BE2C (cell line): ENCODE data around the gene VRK3.
"Not testable (repeated sequence)": the region's sequence is repeated elsewhere in the genome, so short reads cannot be mapped to it uniquely, and the experiment has no call there.

ENCODE experiments used
- DNase-seq: peaks from one replicate; pipeline ENCODE4 v3.0.0-alpha.2; 2020
- H3K27me3 ChIP-seq: fragments of 250-450 bp; sonication (Bioruptor Pico); 2 replicates; pipeline ENCODE4 v1.5.1; 2020; ENCODE audit warnings: mild to moderate bottlenecking
- H3K36me3 ChIP-seq: fragments of 250-450 bp; sonication (Bioruptor Pico); 2 replicates; pipeline ENCODE4 v1.5.1; 2020; ENCODE audit warnings: mild to moderate bottlenecking
- H3K4me1 ChIP-seq: fragments of 250-450 bp; sonication (Bioruptor Pico); 2 replicates; pipeline ENCODE4 v1.5.1; 2020
- H3K4me3 ChIP-seq: 2 replicates; pipeline ENCODE4 v1.5.1; 2011; ENCODE audit warnings: low read depth, low read length
- H3K9me3 ChIP-seq: fragments of 250-450 bp; sonication (Bioruptor Pico); 2 replicates; pipeline ENCODE4 v1.5.1; 2020
- CTCF ChIP-seq: IDR thresholded peaks from 2 replicates; pipeline ENCODE4 v1.5.1; 2012; ENCODE audit warnings: mild to moderate bottlenecking, low read depth, low read length

Gene VRK3

GRCh38 chr19:49972841-49973240 is 52.3 kb downstream of the VRK3 start:
- Histone ChIP-seq H3K9me3 (no peaks in the 10 kb centered on the region), H3K4me3 (no peak overlapping the region), H3K4me1 (no peaks in the 10 kb centered on the region), H3K27me3 (peaks cover 6% of the 10 kb centered on the region), H3K36me3 (no peaks in the 10 kb centered on the region)
- no peak for DNase-seq
- TF ChIP-seq CTCF, result no peak

GRCh38 chr19:49971991-49972411 is 53.2 kb downstream of the VRK3 start:
- DNase-seq, result no peak
- Histone ChIP-seq H3K27me3 (peaks cover 6% of the 10 kb centered on the region), H3K36me3 (no peaks in the 10 kb centered on the region), H3K9me3 (no peaks in the 10 kb centered on the region), H3K4me1 (no peaks in the 10 kb centered on the region), H3K4me3 (no peak overlapping the region)
- TF ChIP-seq CTCF, result no peak

- H3K4me1 ChIP-seq, DNase-seq, H3K36me3 ChIP-seq, H3K4me3 ChIP-seq, H3K9me3 ChIP-seq, H3K27me3 ChIP-seq: not testable (repeated sequence)
These were observed 55.8 kb downstream of the VRK3 start for GRCh38 chr19:49969355-49969754.

GRCh38 chr19:49968279-49968922 is 56.8 kb downstream of the VRK3 start:
- no peak for TF ChIP-seq CTCF
- Histone ChIP-seq H3K9me3 (no peaks in the 10 kb centered on the region), H3K4me3 (no peak overlapping the region), H3K4me1 (no peaks in the 10 kb centered on the region), H3K27me3 (peaks cover 6% of the 10 kb centered on the region), H3K36me3 (no peaks in the 10 kb centered on the region)
- DNase-seq, result no peak

- not testable (repeated sequence) for H3K36me3 ChIP-seq, H3K9me3 ChIP-seq, DNase-seq, H3K27me3 ChIP-seq, H3K4me3 ChIP-seq, H3K4me1 ChIP-seq
These were observed 64.2 kb downstream of the VRK3 start, which contains the start of gene SIGLEC11 for GRCh38 chr19:49960980-49961379. Gene SIGLEC11 (minus strand): TSS chr19:49961172. CDS start chr19:49961081, 91 bp downstream.

GRCh38 chr19:49959892-49960291 is 65.3 kb downstream of the VRK3 start:
- not testable (repeated sequence) for H3K4me1 ChIP-seq, DNase-seq, H3K9me3 ChIP-seq, H3K4me3 ChIP-seq, H3K36me3 ChIP-seq, H3K27me3 ChIP-seq

GRCh38 chr19:49958596-49958995 is 66.6 kb downstream of the VRK3 start:
- H3K9me3 ChIP-seq, H3K36me3 ChIP-seq, H3K27me3 ChIP-seq, H3K4me3 ChIP-seq, DNase-seq, H3K4me1 ChIP-seq: not testable (repeated sequence)

- DNase-seq, H3K9me3 ChIP-seq, H3K4me3 ChIP-seq, H3K36me3 ChIP-seq, H3K27me3 ChIP-seq, H3K4me1 ChIP-seq: not testable (repeated sequence)
These were observed 67.0 kb downstream of the VRK3 start for GRCh38 chr19:49958144-49958543.

- no peaks in the 10 kb centered on the region for H3K4me1 ChIP-seq
- no peak overlapping the region for H3K4me3 ChIP-seq
- no peaks in the 10 kb centered on the region for H3K36me3 ChIP-seq
- H3K27me3 ChIP-seq, result 0 out of 2 replicates have a peak, but pooled peaks cover 4% of the 10 kb centered on the region
- no peaks in the 10 kb centered on the region for H3K9me3 ChIP-seq
- no peak for DNase-seq
- TF ChIP-seq CTCF, result no peak
These were observed 67.8 kb downstream of the VRK3 start for GRCh38 chr19:49957262-49957915.
